ENCODE data around the gene NR1I2.

Gene NR1I2
- 0.17 to 0.61 (median 0.19) reads per million in 3 donors for total RNA-seq

DNA sequence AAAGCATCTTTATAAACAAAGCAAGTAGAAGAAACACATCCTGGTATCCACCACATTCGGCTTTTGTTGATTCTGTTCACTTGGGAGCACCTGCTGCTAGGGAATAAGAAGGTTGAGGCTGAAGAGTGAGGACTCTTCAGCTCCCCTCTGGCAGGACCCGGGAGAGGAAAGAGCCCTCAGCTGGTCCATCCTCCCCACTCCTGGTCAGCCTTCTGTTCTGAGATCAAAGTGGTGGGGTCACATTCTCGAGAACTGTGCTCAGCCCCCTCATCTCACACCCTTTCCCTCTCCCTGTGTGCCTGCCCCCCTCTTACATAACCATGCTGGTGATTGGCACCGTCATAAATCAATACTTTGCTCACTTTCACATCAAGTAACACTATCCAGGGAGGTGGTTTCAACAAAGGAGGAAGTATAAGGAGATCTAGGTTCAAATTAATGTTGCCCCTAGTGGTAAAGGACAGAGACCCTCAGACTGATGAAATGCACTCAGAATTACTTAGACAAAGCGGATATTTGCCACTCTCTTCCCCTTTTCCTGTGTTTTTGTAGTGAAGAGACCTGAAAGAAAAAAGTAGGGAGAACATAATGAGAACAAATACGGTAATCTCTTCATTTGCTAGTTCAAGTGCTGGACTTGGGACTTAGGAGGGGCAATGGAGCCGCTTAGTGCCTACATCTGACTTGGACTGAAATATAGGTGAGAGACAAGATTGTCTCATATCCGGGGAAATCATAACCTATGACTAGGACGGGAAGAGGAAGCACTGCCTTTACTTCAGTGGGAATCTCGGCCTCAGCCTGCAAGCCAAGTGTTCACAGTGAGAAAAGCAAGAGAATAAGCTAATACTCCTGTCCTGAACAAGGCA is at the start of gene NR1I2:
Gene NR1I2 (plus strand): TSS at position 772 of the 869 bp plus-strand sequence.
- no peak within 1 kb of the TSS for H3K4me3 ChIP-seq (ENCODE audit: insufficient read depth, low read depth, low read length, poor library complexity, severe bottlenecking)
- no peaks in the 10 kb centered on the region for H3K9me3 ChIP-seq (ENCODE audit: control insufficient read depth, low read length)
- no peaks in the 10 kb centered on the region for H3K36me3 ChIP-seq (ENCODE audit: control insufficient read depth, insufficient read depth, low read length)
- no peak within 1 kb of the TSS for H3K27ac ChIP-seq (ENCODE audit: insufficient read depth, low read length, poor library complexity, severe bottlenecking)
- no peak for DNase-seq
- no peaks in the 10 kb centered on the region for H3K27me3 ChIP-seq (replicated peaks; ENCODE audit: control insufficient read depth, insufficient read depth, low read length, poor library complexity, severe bottlenecking)
- H3K4me1 ChIP-seq (ENCODE audit: control insufficient read depth, insufficient read depth, low read length, poor library complexity, severe bottlenecking), result no peaks in the 10 kb centered on the region

DNA sequence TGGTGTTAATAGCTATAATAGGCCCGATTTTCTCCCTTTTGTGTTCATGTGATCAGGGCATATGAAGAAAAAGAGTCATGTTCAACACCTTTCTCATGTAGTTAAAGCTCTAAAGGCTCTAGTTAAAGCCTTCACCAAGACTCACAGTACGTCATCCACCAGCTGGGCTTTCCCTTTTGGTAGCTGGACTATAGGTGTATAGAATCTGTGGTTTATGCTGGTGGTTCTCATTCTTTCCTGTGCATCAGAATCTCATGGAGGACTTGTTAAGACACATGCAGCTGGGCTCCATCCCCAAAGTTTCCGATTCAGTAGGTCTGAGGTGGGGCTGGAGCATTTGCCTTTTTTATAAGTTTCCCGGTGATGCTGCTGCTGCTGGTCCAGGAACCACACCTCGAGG is 48.1 kb upstream of the NR1I2 start:
- H3K4me3 ChIP-seq (ENCODE audit: insufficient read depth, low read depth, low read length, poor library complexity, severe bottlenecking), result no peak overlapping the region
- H3K9me3 ChIP-seq (ENCODE audit: control insufficient read depth, low read length), result no peaks in the 10 kb centered on the region
- no peak for DNase-seq
- H3K27ac ChIP-seq (ENCODE audit: insufficient read depth, low read length, poor library complexity, severe bottlenecking), result no peak overlapping the region
- no peaks in the 10 kb centered on the region for H3K4me1 ChIP-seq (ENCODE audit: control insufficient read depth, insufficient read depth, low read length, poor library complexity, severe bottlenecking)
- H3K36me3 ChIP-seq (ENCODE audit: control insufficient read depth, insufficient read depth, low read length), result no peaks in the 10 kb centered on the region
- no peaks in the 10 kb centered on the region for H3K27me3 ChIP-seq (replicated peaks; ENCODE audit: control insufficient read depth, insufficient read depth, low read length, poor library complexity, severe bottlenecking)

DNA sequence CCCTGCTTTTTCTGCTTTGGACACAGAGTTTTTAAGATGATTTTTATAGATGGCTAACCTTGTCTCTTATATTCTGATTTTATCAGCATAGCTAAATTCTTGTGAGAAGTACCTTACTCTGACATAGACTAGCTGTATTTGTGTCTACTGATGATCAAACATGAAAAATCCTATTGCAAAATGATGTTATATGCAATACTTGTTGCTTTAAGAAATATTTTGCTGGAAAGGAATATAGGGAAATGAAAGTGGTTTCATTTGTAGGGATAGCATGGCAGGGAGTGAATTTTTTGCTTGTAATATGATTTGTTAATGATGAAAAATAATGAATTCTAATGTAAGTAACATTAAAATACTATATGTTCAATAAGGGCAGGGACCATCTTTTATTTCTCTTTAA is 43.2 kb upstream of the NR1I2 start:
- Histone ChIP-seq H3K4me3 (ENCODE audit: insufficient read depth, low read depth, low read length, poor library complexity, severe bottlenecking) (no peak overlapping the region), H3K27ac (ENCODE audit: insufficient read depth, low read length, poor library complexity, severe bottlenecking) (no peak overlapping the region), H3K9me3 (ENCODE audit: control insufficient read depth, low read length) (no peaks in the 10 kb centered on the region), H3K36me3 (ENCODE audit: control insufficient read depth, insufficient read depth, low read length) (no peaks in the 10 kb centered on the region), H3K4me1 (ENCODE audit: control insufficient read depth, insufficient read depth, low read length, poor library complexity, severe bottlenecking) (no peaks in the 10 kb centered on the region), H3K27me3 (replicated peaks; ENCODE audit: control insufficient read depth, insufficient read depth, low read length, poor library complexity, severe bottlenecking) (no peaks in the 10 kb centered on the region)
- no peak for DNase-seq

DNA sequence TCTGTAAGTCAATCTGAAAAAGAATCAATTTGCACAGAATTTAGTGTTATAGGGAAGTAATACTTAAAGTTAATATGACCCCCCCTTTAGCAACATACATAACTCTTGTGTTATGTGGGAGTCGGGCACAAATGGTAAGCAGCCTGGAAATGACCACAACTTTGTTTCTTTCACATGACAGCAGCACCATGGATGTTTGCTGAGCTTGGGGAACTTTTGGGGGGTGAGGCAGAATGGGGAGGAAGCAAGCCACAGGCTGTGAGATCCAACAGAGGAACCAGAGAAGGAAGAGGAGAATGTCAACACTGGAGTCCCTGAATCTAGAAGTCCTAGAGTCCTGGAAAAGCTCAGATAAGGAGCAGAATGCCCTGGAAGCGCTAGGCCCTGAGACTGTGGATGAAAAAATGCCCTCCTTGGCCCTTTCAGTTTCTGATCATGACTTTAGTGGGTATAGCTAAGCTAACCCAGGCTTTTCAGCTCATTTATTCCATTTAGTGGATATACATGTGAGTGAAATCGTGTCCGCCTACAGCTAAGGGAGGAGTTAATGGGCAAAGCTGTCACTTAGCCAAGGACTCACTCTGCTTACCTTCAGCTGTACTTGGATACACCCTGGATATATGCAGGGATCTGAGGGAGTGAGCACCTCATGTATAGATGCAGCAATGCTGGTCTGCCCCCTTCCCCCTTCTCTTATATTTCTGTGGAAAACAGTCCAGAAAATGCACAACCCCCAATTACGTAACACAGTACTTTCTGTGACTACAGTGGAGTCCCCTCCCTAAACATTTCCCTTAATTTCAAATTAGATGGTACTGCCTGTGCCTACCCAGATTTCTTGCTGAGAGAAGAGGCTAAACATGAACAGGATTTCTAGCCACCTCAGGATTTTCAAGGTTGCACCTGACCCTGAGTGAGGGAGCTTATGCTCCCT is 40.0 kb upstream of the NR1I2 start:
- Histone ChIP-seq H3K4me1 (ENCODE audit: control insufficient read depth, insufficient read depth, low read length, poor library complexity, severe bottlenecking) (no peaks in the 10 kb centered on the region), H3K4me3 (ENCODE audit: insufficient read depth, low read depth, low read length, poor library complexity, severe bottlenecking) (no peak overlapping the region), H3K27me3 (replicated peaks; ENCODE audit: control insufficient read depth, insufficient read depth, low read length, poor library complexity, severe bottlenecking) (no peaks in the 10 kb centered on the region), H3K9me3 (ENCODE audit: control insufficient read depth, low read length) (no peaks in the 10 kb centered on the region), H3K27ac (ENCODE audit: insufficient read depth, low read length, poor library complexity, severe bottlenecking) (no peak overlapping the region), H3K36me3 (ENCODE audit: control insufficient read depth, insufficient read depth, low read length) (no peaks in the 10 kb centered on the region)
- no peak for DNase-seq

DNA sequence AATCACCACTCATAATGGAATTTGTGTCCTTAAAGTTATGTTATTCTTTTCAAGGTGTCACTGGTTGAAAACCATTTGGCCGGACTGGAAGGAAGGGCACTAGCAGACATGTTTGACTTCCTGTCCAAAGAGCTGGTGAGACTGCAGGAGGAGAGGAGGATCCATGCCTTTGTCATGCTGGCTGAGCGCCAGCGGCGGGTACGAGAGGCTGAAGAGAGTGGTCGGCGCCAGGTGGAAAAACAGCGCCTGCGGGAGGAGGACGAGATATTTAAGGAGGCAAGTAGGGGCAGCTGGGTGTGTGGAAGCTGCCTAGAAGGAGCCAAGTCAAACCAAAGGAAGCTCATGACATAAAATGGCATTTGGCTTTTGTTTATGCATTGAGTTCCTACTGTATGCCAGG is 38.0 kb upstream of the NR1I2 start:
- no peaks in the 10 kb centered on the region for H3K4me1 ChIP-seq (ENCODE audit: control insufficient read depth, insufficient read depth, low read length, poor library complexity, severe bottlenecking)

DNA sequence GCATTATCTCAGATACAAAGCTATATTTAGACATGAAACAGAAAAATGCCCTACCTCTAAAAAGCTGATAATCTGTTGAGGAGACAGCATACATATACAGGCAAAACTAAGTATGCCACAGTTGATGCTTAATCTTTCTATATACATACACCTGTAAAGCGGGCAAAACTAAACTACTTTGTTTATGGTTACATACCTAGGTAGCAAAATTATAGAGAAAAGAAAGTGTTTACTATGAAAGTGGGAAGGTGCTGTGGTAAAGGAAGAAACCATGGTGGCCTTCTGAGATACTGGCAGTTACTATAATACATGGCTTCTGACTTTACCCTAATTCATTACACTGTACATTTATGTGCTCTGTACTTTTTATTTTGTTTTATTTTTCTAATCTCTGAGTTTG is 36.0 kb upstream of the NR1I2 start:
- Histone ChIP-seq H3K27ac (ENCODE audit: insufficient read depth, low read length, poor library complexity, severe bottlenecking) (no peak overlapping the region), H3K27me3 (replicated peaks; ENCODE audit: control insufficient read depth, insufficient read depth, low read length, poor library complexity, severe bottlenecking) (no peaks in the 10 kb centered on the region), H3K9me3 (ENCODE audit: control insufficient read depth, low read length) (no peaks in the 10 kb centered on the region), H3K4me1 (ENCODE audit: control insufficient read depth, insufficient read depth, low read length, poor library complexity, severe bottlenecking) (no peaks in the 10 kb centered on the region), H3K4me3 (ENCODE audit: insufficient read depth, low read depth, low read length, poor library complexity, severe bottlenecking) (no peak overlapping the region), H3K36me3 (ENCODE audit: control insufficient read depth, insufficient read depth, low read length) (no peaks in the 10 kb centered on the region)
- no peak for DNase-seq

More for the DNA sequence above, 38.0 kb upstream of the NR1I2 start:
- Histone ChIP-seq H3K27ac (ENCODE audit: insufficient read depth, low read length, poor library complexity, severe bottlenecking) (no peak overlapping the region), H3K36me3 (ENCODE audit: control insufficient read depth, insufficient read depth, low read length) (no peaks in the 10 kb centered on the region), H3K9me3 (ENCODE audit: control insufficient read depth, low read length) (no peaks in the 10 kb centered on the region), H3K27me3 (replicated peaks; ENCODE audit: control insufficient read depth, insufficient read depth, low read length, poor library complexity, severe bottlenecking) (no peaks in the 10 kb centered on the region), H3K4me3 (ENCODE audit: insufficient read depth, low read depth, low read length, poor library complexity, severe bottlenecking) (no peak overlapping the region)
- DNase-seq, result no peak

DNA sequence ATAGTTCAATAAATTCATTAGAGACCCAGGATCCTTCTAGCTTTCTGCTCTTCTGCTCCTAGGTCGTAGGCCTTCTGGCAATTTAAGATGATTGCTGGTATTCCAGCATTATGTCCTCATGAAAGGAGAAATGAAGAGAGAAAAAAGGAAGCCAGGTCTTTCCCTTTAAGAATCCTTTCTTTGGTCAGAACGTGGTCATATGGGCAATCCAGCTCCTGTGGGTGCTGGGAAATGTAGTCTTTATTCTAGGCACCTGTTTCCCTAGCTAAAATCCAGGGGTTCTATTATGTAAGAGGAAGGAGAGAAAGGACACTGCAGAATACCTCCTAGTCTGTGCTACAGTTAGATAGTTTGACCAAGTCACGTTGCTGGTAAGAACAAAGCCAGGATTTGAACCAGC is 35.5 kb upstream of the NR1I2 start:
- Histone ChIP-seq H3K27ac (ENCODE audit: insufficient read depth, low read length, poor library complexity, severe bottlenecking) (no peak overlapping the region), H3K36me3 (ENCODE audit: control insufficient read depth, insufficient read depth, low read length) (no peaks in the 10 kb centered on the region), H3K9me3 (ENCODE audit: control insufficient read depth, low read length) (no peaks in the 10 kb centered on the region), H3K4me3 (ENCODE audit: insufficient read depth, low read depth, low read length, poor library complexity, severe bottlenecking) (no peak overlapping the region), H3K4me1 (ENCODE audit: control insufficient read depth, insufficient read depth, low read length, poor library complexity, severe bottlenecking) (no peaks in the 10 kb centered on the region), H3K27me3 (replicated peaks; ENCODE audit: control insufficient read depth, insufficient read depth, low read length, poor library complexity, severe bottlenecking) (no peaks in the 10 kb centered on the region)
- DNase-seq, result no peak

DNA sequence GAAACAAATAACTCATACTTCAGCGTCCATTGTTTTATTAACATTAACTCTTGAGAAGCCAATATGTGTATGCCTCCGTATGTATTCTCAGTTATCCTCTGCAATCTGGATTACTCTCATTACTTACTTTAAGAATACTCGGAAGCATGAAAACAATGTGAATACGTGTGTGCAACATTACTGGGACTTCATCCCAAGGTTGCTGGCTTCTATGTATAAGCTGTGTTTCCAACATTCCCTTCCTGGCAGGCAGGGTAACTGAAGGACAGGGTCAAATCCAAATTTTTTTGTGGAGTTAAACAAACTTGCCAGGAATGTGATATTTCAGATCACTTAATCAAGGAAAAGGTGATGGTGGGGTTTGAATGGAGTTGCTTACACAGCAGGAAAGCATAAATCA is 34.5 kb upstream of the NR1I2 start:
- no peaks in the 10 kb centered on the region for H3K36me3 ChIP-seq (ENCODE audit: control insufficient read depth, insufficient read depth, low read length)
- no peaks in the 10 kb centered on the region for H3K4me1 ChIP-seq (ENCODE audit: control insufficient read depth, insufficient read depth, low read length, poor library complexity, severe bottlenecking)
- no peak overlapping the region for H3K27ac ChIP-seq (ENCODE audit: insufficient read depth, low read length, poor library complexity, severe bottlenecking)
- H3K27me3 ChIP-seq (replicated peaks; ENCODE audit: control insufficient read depth, insufficient read depth, low read length, poor library complexity, severe bottlenecking), result no peaks in the 10 kb centered on the region
- H3K4me3 ChIP-seq (ENCODE audit: insufficient read depth, low read depth, low read length, poor library complexity, severe bottlenecking), result no peak overlapping the region
- no peak for DNase-seq
- no peaks in the 10 kb centered on the region for H3K9me3 ChIP-seq (ENCODE audit: control insufficient read depth, low read length)

DNA sequence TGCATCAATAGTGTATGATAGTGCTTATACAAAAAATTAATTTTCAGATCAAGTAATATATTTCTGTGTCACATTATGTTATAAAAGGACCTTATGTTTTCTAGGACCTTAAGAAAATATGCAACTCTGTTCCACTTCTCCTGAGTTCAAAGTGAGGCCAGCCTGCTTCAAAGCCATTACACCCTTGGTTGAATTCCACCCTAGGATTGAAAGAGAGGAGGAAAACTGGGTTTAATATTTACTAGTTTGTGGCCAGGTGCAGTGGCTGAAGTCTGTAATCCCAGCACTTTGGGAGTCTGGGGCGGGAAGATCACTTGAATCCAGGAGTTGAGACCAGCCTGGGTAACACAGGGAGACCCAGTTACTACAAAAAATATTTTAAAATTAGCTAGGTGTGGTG is 32.9 kb upstream of the NR1I2 start:
- H3K27me3 ChIP-seq (replicated peaks; ENCODE audit: control insufficient read depth, insufficient read depth, low read length, poor library complexity, severe bottlenecking), result no peaks in the 10 kb centered on the region
- DNase-seq, result no peak
- no peaks in the 10 kb centered on the region for H3K9me3 ChIP-seq (ENCODE audit: control insufficient read depth, low read length)
- H3K4me1 ChIP-seq (ENCODE audit: control insufficient read depth, insufficient read depth, low read length, poor library complexity, severe bottlenecking), result no peaks in the 10 kb centered on the region
- no peak overlapping the region for H3K27ac ChIP-seq (ENCODE audit: insufficient read depth, low read length, poor library complexity, severe bottlenecking)
- H3K4me3 ChIP-seq (ENCODE audit: insufficient read depth, low read depth, low read length, poor library complexity, severe bottlenecking), result no peak overlapping the region
- no peaks in the 10 kb centered on the region for H3K36me3 ChIP-seq (ENCODE audit: control insufficient read depth, insufficient read depth, low read length)

DNA sequence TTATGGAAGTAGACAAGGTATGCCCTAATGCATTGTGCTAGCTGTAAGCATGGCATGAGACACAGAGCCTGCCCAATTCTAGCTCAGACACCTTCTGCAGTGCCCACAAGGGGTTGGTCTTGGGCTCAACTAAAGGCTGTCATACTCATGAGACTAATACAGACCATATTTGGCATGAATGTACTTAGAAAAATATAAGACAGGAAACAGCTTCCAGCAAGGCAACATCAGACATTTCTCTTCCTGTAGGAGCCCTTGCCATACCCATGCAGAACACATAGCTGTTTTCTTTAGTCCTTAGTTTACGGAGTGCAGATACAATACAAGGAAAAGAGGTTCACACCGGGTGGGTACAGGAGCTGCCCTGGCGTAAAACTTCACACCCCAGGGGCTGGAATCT is 30.5 kb upstream of the NR1I2 start:
- DNase-seq, result no peak

More for the DNA sequence above, 30.5 kb upstream of the NR1I2 start:
- Histone ChIP-seq H3K4me1 (ENCODE audit: control insufficient read depth, insufficient read depth, low read length, poor library complexity, severe bottlenecking) (no peaks in the 10 kb centered on the region), H3K27me3 (replicated peaks; ENCODE audit: control insufficient read depth, insufficient read depth, low read length, poor library complexity, severe bottlenecking) (no peaks in the 10 kb centered on the region), H3K9me3 (ENCODE audit: control insufficient read depth, low read length) (no peaks in the 10 kb centered on the region), H3K4me3 (ENCODE audit: insufficient read depth, low read depth, low read length, poor library complexity, severe bottlenecking) (no peak overlapping the region), H3K36me3 (ENCODE audit: control insufficient read depth, insufficient read depth, low read length) (no peaks in the 10 kb centered on the region), H3K27ac (ENCODE audit: insufficient read depth, low read length, poor library complexity, severe bottlenecking) (no peak overlapping the region)

Data from effector memory CD4-positive, alpha-beta T cell (primary cell).